GM18505 (cell line): ENCODE data around the gene P3H3.
"Not testable (repeated sequence)": the region's sequence is repeated elsewhere in the genome, so short reads cannot be mapped to it uniquely, and the experiment has no call there.

Experiments used
- ATAC-seq: cut with Tn5 transposase; IDR thresholded peaks from one replicate; pipeline ENCODE4 v1.9.1; 2021; ENCODE audit not compliant: unreplicated experiment
- POLR2A ChIP-seq: IDR thresholded peaks from 4 replicates; pipeline ENCODE4 v1.6.1; 2011; ENCODE audit warnings: borderline replicate concordance; ENCODE audit not compliant: insufficient read depth, insufficient read length; ENCODE audit errors: extremely low read depth

The P3H3 gene

DNA sequence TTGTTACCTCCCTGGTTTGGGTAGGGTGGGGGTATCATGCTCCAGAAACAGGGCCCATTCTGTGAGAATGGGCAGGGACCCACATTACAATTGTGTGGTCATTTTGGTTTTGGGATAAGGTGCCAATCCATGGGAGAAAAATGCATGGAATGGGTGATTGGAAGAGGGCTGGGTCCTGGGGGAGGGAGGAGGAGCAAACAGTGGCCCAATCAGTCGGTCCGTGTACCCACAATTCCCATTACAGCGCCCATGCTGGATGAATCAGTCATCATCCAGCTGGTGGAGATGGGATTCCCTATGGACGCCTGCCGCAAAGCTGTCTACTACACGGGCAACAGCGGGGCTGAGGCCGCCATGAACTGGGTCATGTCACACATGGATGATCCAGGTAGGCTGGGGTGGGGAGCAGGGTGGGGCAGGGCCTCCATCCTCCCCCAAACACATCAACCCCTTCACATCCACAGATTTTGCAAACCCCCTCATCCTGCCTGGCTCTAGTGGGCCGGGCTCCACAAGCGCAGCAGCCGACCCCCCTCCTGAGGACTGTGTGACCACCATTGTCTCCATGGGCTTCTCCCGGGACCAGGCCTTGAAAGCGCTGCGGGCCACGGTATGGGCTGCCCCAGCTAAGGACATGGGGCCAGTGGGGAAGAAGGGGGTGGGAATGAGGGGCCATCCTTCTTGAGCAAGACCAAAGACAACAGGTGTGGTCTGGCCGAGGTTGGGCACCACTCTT, 35.5 kb downstream of the P3H3 start:
- TF ChIP-seq POLR2A = no peak
- ATAC-seq = no peak

DNA sequence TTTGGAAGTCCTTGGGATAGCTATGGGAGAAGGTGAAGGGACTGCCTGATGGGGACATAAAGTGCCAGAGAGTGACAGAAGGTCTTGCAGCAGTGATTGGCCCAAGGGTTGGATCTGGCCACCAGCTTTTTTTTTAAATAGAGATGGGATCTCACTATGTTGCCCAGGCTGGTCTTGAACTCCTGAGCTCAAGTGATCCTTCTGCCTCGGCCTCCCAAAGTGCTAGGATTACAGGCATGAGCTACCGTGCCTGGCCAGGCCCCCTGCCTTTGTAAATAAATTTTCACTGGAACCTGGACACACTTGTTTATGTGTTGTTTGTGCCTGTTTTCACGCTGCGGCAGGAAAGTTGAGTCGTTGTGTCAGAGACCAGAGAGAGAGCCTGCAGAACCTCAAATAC, 37.1 kb downstream of the P3H3 start:
- not testable (repeated sequence) for ATAC-seq

GRCh38 chr12:6866163-6866919, 38.1 kb downstream of the P3H3 start:
- no peak for ATAC-seq
- TF ChIP-seq POLR2A = no peak

DNA sequence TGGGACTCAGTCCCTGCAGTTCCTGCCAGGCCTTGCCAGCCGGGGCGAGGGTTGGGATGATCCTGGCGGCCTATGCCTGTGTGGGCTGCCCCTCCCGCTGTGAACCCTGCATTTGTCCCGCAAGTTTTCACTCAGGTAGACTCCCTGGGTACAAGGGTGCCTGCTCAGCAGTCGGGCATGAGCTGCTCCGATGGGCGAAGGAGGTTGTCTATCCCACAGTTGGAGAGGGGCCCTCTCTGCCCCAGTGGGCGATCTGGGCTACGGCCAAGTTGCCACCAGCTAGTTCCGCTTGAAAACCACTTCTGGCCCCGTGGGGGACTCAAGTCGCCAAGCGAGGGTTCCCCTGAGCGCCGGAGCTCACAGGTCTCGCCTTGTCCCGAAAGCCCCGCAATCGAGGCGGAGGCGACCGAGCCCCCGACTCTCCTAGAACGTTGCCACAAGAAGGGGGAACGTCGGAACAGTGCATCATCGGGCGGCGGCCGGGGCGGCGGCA, 38.8 kb downstream of the P3H3 start:
- TF ChIP-seq POLR2A = no peak
- ATAC-seq = peak; percentile 3

GRCh38 chr12:6867413-6868210, 39.4 kb downstream of the P3H3 start, which contains the start of gene TPI1:
TPI1 (plus strand) TSS chr12:6867531; CDS start chr12:6867567, 36 bp downstream.
- ATAC-seq = peak; percentile 55
- peak; percentile 98 for TF ChIP-seq POLR2A

GRCh38 chr12:6868211-6869048, 40.2 kb downstream of the P3H3 start:
- TF ChIP-seq POLR2A = no peak
- ATAC-seq = no peak

GRCh38 chr12:6869049-6870021, 41.1 kb downstream of the P3H3 start:
- ATAC-seq = no peak
- TF ChIP-seq POLR2A = no peak

DNA sequence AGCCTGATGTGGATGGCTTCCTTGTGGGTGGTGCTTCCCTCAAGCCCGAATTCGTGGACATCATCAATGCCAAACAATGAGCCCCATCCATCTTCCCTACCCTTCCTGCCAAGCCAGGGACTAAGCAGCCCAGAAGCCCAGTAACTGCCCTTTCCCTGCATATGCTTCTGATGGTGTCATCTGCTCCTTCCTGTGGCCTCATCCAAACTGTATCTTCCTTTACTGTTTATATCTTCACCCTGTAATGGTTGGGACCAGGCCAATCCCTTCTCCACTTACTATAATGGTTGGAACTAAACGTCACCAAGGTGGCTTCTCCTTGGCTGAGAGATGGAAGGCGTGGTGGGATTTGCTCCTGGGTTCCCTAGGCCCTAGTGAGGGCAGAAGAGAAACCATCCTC, 42.1 kb downstream of the P3H3 start:
- not testable (repeated sequence) for ATAC-seq

DNA sequence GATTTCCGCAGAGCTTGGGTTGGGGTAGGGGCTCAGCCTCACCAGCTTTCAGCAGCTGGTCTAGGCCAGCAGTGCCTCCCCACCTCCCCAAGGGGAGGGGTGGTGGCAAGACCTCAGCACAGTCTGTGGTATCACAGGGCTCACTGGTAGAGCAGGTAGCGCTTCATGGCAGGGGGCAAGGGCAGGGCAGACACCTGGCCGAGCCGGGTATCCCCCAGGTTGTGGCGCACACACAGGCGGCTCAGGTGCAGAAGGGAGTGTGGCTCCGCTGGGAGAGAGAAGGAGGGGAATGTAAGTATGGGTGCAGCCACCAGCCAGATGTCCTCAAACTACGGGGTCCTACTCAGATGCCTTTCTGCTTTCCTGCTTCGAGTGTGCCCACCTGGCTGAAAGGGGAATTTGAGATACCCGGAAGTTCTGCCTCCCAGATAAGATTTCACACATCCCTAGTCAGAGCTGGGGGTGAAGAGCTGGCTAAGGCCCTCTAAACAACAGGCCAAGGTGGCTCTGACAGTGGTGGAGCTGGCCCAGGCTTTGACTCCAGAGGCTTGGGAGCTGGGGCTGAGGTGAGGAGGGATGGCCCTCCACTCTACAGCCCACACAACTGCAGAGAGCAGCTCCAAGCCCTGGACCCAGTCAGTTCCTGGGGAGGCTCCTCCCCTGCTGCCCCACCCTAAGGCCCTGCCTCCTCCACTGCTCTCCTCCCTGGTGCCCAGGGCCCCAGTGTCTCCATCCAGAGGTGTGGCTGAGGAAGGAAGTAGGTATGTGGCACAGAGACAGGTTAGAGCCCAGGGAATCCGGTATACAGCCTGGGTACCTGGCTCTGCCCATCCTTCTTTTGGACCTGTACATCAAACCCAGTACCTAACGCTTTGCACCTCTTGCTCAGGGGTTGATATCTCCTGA, 43.1 kb downstream of the P3H3 start:
- TF ChIP-seq POLR2A = no peak
- ATAC-seq = no peak

DNA sequence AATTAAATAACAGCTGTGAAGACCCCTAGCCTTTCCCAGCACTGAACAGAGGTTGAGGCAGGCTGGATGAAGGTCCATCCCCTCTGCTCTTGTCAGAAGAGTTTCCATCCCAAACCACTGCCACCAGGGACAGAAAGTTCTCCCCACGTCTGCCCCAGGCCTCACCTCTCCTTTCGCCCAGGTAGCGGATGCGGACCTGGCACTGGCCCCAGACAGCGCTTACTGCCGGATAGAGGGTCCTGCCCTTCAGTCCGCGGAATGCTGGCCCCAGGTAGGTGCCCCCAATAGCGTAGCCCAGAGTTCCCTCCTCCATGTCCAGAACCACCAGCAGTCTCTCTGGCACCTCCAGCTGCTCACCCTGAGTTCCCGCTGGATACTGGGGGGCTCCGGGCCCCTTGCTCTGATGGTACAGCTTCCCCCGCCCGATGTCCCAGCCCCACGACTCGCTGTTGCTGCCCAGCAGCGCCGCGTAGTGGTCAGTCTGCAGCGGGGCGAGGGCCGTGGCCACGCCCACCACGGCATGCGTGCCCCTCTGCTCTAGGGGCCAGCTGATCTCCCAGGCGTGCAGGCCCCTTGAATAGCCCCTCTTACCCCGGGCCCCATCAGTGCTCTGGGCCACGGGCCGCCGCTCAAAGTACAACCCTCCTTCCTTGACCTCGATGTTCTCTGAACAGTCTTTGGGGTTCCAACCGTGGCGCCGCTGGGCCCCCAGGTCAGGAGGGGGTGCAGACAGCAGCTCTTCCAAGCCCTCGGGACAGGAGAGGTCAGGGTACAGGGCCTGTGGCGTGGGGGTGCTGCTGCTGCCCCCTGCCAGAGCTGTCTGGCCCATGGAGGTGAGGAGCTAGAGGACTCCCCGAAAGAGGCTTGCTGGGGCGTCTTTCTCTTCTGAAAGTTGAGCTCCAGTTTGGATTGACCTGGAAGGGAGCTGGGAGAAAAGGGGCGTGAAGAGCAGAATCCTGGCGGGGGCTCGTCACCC, 44.2 kb downstream of the P3H3 start:
- no peak for ATAC-seq
- TF ChIP-seq POLR2A = peak; percentile 55
